ACC112 (cell line): Measurements from ENCODE around the gene RIC8B.

Experiments
- H2AFZ ChIP-seq: fragments of 200-600 bp; sonication (generic); one replicate; pipeline ENCODE4 v1.6.0; 2017; ENCODE audit warnings: antibody characterized with exemption, low read length; ENCODE audit not compliant: unreplicated experiment
- H3K27ac ChIP-seq: fragments of 200-600 bp; sonication (generic); 2 replicates; pipeline ENCODE4 v1.5.1; 2014; ENCODE audit warnings: low read depth, mild to moderate bottlenecking, antibody characterized with exemption, low read length, moderate library complexity
- H3K27me3 ChIP-seq: fragments of 200-600 bp; sonication (generic); 2 replicates; pipeline ENCODE4 v1.6.1; 2014; ENCODE audit warnings: mild to moderate bottlenecking, antibody characterized with exemption, low read length, moderate library complexity, mixed read lengths; ENCODE audit not compliant: insufficient read depth
- H3K36me3 ChIP-seq: fragments of 200-600 bp; sonication (generic); 2 replicates; pipeline ENCODE4 v1.6.1; 2016; ENCODE audit warnings: mild to moderate bottlenecking, antibody characterized with exemption, low read length, moderate library complexity, mixed read lengths; ENCODE audit not compliant: insufficient read depth
- H3K4me1 ChIP-seq: fragments of 200-600 bp; sonication (generic); one replicate; pipeline ENCODE4 v1.6.1; 2016; ENCODE audit warnings: low read length, mixed read lengths; ENCODE audit not compliant: insufficient read depth, unreplicated experiment, control insufficient read depth
- H3K4me3 ChIP-seq: fragments of 200-600 bp; sonication (generic); 2 replicates; pipeline ENCODE4 v1.5.1; 2014; ENCODE audit warnings: mild to moderate bottlenecking, low read depth, low read length
- H3K79me2 ChIP-seq: fragments of 200-600 bp; sonication (generic); one replicate; pipeline ENCODE4 v1.6.0; 2016; ENCODE audit warnings: low read length; ENCODE audit not compliant: control insufficient read depth, unreplicated experiment, insufficient read depth

RIC8B gene

DNA sequence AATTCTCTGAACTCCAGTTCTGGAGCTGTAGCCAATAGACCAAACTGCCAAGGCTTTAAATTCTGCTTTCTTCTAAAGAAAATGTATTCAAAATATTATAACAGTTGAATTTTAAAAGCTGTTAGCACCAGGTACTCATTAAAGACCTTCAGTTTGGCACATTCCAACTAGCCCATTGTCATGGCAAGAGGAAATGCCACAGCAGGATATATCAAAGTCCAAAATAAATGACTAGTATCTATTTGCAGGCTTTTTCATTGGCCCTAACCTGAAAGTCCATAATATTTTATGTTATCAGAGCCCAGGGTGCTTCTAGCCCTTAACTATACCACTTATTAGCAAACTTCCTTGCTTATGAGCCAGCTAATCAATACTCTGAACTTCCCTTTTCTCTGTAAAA, 3.1 kb upstream of the RIC8B start:
- peaks cover 17% of the 10 kb centered on the region for H3K79me2 ChIP-seq
- H2AFZ ChIP-seq = no peak overlapping the region
- no peaks in the 10 kb centered on the region for H3K36me3 ChIP-seq
- peaks cover 28% of the 10 kb centered on the region for H3K4me1 ChIP-seq
- H3K27ac ChIP-seq = no peak overlapping the region
- H3K4me3 ChIP-seq = no peak overlapping the region
- H3K27me3 ChIP-seq = no peaks in the 10 kb centered on the region

- Histone ChIP-seq H3K36me3 (no peaks in the 10 kb centered on the region), H3K27ac (peak overlapping the region; percentile 99), H3K79me2 (peaks cover 36% of the 10 kb centered on the region), H3K27me3 (no peaks in the 10 kb centered on the region), H3K4me3 (peak overlapping the region; percentile 91), H2AFZ (peak overlapping the region; percentile 94), H3K4me1 (peaks cover 14% of the 10 kb centered on the region)
These were observed 1.0 kb upstream of the RIC8B start for GRCh38 chr12:106773286-106774004.

DNA sequence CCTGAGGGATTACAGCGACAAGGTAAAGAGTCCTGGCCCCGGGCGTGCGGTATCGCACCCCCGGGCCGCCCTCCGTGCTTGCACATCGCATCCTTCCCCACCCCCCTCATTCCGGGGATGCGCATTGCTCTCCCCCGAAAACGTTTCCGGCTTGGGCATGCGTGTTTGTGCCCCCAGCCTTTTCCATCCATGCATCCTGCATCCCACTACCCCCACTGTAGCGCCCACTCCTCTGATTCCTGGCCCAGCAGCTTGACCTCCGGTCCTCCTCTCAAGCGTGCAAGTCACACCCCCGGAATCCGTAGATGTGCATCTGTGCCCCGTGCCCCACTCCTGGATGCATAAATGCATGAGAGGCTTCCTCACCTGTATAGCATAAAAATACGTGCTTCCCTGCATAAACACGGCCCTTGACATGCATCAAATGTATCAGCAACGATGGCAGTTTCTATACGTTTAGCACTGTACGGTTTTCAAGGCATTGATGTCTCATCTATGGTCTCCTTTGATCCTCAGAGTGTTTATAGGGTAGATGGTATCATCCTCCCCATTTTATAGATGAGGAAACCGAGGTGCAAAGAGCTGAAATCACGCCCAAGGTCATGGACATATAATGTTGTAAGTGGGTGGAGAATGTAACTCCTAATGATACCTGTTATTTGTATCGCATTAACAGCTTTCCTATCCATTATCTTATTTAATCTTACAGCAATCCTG, 484 bp downstream of the RIC8B start:
- Histone ChIP-seq H3K4me1 (peaks cover 11% of the 10 kb centered on the region), H3K4me3 (peak overlapping the region; percentile 91), H3K36me3 (no peaks in the 10 kb centered on the region), H2AFZ (peak overlapping the region; percentile 87), H3K79me2 (peaks cover 47% of the 10 kb centered on the region), H3K27me3 (no peaks in the 10 kb centered on the region), H3K27ac (peak overlapping the region; percentile 99)

GRCh38 chr12:106776897-106777296, 2.4 kb downstream of the RIC8B start:
- Histone ChIP-seq H3K79me2 (peaks cover 65% of the 10 kb centered on the region), H3K36me3 (no peaks in the 10 kb centered on the region), H2AFZ (no peak overlapping the region), H3K4me3 (no peak overlapping the region), H3K4me1 (peaks cover 15% of the 10 kb centered on the region), H3K27ac (no peak overlapping the region), H3K27me3 (no peaks in the 10 kb centered on the region)

DNA sequence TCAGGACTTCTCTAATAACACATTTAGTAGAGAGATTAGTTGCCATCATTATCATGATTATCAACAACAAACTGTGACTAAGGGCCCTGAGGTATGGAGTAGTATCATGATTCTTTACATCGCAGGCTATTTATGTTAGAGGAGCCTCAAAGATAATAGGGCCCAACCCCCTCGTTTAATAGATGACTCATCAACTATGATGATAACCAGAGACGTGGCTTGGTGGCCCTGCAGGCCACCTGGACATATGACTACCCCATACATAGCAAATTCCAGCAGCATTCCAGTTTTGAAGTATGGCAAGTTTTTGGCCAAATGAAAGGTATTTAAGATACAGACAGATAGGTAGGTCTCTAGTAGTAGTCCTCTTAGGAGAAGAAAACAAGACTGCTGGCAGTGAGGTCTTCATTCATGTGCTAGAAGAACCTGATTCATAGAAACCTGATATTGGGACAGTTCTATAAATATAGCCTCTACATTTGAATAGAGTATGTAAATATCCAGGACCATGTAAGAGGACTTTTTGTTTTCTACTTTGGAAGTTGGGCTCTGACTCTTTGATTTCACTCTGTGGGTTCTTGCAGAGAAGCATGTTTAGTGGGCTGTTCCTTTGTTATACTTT, 5.6 kb downstream of the RIC8B start:
- H3K79me2 ChIP-seq = peaks cover 83% of the 10 kb centered on the region
- peaks cover 25% of the 10 kb centered on the region for H3K4me1 ChIP-seq
- H3K27ac ChIP-seq = no peak overlapping the region
- no peaks in the 10 kb centered on the region for H3K27me3 ChIP-seq
- no peak overlapping the region for H2AFZ ChIP-seq
- peaks cover 2% of the 10 kb centered on the region; the same call in 1 of the 2 replicates for H3K36me3 ChIP-seq
- no peak overlapping the region for H3K4me3 ChIP-seq

GRCh38 chr12:106782619-106783018, 8.1 kb downstream of the RIC8B start:
- H3K27me3 ChIP-seq = no peaks in the 10 kb centered on the region
- H3K4me3 ChIP-seq = no peak overlapping the region
- H3K79me2 ChIP-seq = peaks cover 58% of the 10 kb centered on the region
- H3K36me3 ChIP-seq = peaks cover 10% of the 10 kb centered on the region; the same call in 1 of the 2 replicates
- no peak overlapping the region for H3K27ac ChIP-seq
- H2AFZ ChIP-seq = no peak overlapping the region
- peaks cover 15% of the 10 kb centered on the region for H3K4me1 ChIP-seq

- Histone ChIP-seq H3K4me1 (peaks cover 15% of the 10 kb centered on the region), H3K36me3 (peaks cover 10% of the 10 kb centered on the region; the same call in 1 of the 2 replicates), H3K4me3 (peak overlapping the region; percentile 58; the same call in 1 of the 2 replicates), H2AFZ (no peak overlapping the region), H3K27me3 (no peaks in the 10 kb centered on the region), H3K79me2 (peaks cover 50% of the 10 kb centered on the region), H3K27ac (no peak overlapping the region)
These were observed 9.0 kb downstream of the RIC8B start for GRCh38 chr12:106783515-106783914.

- no peaks in the 10 kb centered on the region for H3K4me1 ChIP-seq
- H3K36me3 ChIP-seq = peaks cover 31% of the 10 kb centered on the region
- no peak overlapping the region for H3K27ac ChIP-seq
- no peaks in the 10 kb centered on the region for H3K27me3 ChIP-seq
- no peaks in the 10 kb centered on the region for H3K79me2 ChIP-seq
- H2AFZ ChIP-seq = no peak overlapping the region
- no peak overlapping the region for H3K4me3 ChIP-seq
These were observed 15.5 kb downstream of the RIC8B start for GRCh38 chr12:106790020-106790419.

DNA sequence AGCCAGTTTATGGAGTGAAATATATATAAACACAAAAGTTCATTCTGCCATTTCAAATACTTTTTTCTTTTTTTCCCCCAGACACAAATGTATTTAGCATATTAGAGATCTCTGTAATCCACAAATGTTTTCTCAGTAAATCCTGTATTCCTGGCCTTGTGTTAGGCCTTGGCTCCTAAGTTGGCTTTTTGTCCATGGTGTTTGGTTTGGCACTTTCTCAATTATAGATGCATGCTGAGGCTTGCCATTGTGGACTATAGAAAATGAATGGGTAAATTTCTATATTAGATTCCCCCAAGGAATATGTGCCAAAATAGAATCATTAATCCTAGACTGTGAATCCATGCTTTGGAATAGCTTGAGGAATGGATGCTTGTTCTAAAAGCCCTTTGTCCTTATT, 17.0 kb downstream of the RIC8B start:
- no peaks in the 10 kb centered on the region for H3K4me1 ChIP-seq
- H3K27me3 ChIP-seq = no peaks in the 10 kb centered on the region
- H3K36me3 ChIP-seq = peaks cover 31% of the 10 kb centered on the region
- no peak overlapping the region for H3K4me3 ChIP-seq
- H3K27ac ChIP-seq = no peak overlapping the region
- no peak overlapping the region for H2AFZ ChIP-seq
- no peaks in the 10 kb centered on the region for H3K79me2 ChIP-seq

GRCh38 chr12:106794369-106794768, 19.9 kb downstream of the RIC8B start:
- H3K79me2 ChIP-seq = no peaks in the 10 kb centered on the region
- no peak overlapping the region for H3K4me3 ChIP-seq
- no peaks in the 10 kb centered on the region for H3K27me3 ChIP-seq
- H3K36me3 ChIP-seq = peaks cover 24% of the 10 kb centered on the region
- no peak overlapping the region for H3K27ac ChIP-seq
- H3K4me1 ChIP-seq = no peaks in the 10 kb centered on the region
- no peak overlapping the region for H2AFZ ChIP-seq
